IPS DF 19.7 (cell line): ENCODE results near the gene RECK.
"Not testable (repeated sequence)": the region's sequence is repeated elsewhere in the genome, so short reads cannot be mapped to it uniquely, and the experiment has no call there.

Experiments used
- DNase-seq: peaks from one replicate; pipeline ENCODE4 v3.0.0-alpha.2; 2013; ENCODE audit warnings: low read depth, low spot score

The RECK gene, protein sequence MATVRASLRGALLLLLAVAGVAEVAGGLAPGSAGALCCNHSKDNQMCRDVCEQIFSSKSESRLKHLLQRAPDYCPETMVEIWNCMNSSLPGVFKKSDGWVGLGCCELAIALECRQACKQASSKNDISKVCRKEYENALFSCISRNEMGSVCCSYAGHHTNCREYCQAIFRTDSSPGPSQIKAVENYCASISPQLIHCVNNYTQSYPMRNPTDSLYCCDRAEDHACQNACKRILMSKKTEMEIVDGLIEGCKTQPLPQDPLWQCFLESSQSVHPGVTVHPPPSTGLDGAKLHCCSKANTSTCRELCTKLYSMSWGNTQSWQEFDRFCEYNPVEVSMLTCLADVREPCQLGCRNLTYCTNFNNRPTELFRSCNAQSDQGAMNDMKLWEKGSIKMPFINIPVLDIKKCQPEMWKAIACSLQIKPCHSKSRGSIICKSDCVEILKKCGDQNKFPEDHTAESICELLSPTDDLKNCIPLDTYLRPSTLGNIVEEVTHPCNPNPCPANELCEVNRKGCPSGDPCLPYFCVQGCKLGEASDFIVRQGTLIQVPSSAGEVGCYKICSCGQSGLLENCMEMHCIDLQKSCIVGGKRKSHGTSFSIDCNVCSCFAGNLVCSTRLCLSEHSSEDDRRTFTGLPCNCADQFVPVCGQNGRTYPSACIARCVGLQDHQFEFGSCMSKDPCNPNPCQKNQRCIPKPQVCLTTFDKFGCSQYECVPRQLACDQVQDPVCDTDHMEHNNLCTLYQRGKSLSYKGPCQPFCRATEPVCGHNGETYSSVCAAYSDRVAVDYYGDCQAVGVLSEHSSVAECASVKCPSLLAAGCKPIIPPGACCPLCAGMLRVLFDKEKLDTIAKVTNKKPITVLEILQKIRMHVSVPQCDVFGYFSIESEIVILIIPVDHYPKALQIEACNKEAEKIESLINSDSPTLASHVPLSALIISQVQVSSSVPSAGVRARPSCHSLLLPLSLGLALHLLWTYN

DNA sequence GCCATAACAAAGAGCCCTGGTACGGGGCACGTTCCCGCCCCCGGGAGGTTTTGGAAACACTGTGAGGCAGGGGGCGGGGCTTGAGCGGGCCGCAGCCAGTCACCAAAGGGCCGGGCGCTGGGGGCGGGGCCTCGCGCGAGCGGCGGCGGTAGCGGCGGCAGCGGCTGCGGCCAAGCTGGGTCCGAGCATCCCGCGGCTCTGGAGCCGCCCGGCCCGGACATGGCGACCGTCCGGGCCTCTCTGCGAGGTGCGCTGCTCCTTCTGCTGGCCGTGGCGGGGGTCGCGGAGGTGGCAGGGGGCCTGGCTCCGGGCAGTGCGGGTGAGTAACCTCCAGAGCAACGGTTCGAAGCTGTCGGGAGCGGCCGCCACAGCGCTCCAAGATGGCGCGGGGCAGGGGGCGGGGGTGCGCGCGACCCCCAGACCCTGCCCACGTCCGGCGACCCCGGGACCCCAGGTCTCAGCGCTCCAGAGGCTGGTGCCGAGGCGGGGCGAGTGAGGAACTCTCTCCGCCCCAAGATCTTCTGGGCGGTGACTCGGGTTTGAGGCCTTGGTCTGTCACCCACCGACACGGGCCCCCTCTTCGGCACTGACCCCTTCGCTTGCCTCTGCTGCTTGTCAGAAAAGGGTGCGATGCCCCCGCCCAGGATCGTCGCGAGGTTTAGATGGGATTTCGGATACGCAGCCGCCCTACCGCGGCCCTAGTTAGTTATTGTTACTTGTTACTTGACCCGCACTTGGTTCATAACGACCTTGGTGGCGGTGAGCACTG, at the start of gene RECK:
Gene RECK, plus strand, starts transcription at position 134 of the 769 bp plus-strand sequence. Its CDS starts 86 bp downstream, at position 220.
- peak; percentile 40 for DNase-seq

DNA sequence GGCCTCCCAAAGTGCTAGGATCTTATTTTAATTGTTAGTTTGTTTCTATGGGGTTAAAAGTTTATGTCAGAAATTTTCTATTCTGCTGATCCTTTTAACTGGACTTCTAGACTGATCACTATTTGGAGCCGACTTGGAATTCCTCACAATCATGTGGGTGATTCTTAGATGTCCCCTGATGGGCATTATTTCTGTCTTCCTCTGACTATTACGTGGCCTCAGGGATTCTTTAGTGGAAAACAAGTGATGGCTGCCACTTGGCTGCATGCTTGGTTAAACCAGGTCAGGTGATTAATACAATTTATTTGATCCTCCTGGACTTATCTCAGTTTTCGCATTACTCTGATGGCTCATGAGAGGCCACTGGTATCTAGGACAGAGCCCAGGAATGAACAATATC, 46.6 kb upstream of the RECK start:
- DNase-seq, result no peak

DNA sequence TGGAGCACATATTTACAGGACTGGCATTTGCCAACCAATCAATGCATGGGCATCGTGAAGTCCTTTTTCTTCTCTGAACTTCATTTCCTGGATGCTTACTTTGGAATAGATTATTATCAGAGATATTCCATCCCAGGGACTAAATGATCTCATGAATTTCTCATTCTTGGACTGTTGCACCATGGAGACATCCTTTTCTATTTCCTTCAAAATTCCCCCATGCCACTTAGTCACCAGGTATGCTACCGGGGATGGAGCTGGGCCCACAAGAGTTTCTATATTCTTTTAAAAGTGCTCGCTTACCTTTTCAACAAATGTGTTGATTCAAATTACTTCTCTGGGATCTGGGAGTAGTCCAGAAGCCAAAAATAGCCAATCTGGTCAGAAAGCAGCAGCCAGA, 43.6 kb upstream of the RECK start:
- not testable (repeated sequence) for DNase-seq

DNA sequence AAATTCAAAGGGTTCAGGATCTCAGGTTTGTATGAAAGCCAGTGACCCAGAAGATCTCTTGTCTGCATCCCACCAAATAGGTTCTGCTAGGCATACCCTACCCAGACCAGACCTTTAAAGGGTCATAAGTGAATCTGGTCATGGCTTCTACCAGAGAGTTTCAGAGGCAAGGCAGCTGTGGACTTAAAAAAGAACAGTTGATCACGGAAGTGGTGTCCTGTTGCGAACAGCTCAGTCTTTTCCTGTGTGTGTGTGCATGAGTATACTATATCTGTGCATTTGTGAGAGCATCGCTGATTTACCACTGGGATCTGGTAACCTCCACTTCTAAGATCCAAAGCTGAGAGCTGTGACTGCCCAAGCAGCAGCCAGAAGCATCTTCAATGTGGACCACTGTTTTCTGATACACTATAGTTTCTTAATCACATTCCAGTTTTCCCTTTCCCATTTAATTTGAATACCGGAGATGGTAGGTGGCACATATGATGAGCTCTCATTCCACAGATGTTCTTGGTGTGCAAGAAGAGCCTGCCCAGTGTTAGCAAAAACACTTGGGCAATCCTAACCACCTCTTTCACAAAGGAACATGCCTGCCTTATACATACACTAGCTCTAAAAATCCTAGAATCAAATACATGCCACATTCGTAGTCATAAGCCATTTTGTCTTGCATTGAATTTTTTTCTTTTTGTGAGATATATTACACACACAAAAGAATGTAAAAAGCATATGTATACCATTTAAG, 42.6 kb upstream of the RECK start:
- DNase-seq, result no peak

DNA sequence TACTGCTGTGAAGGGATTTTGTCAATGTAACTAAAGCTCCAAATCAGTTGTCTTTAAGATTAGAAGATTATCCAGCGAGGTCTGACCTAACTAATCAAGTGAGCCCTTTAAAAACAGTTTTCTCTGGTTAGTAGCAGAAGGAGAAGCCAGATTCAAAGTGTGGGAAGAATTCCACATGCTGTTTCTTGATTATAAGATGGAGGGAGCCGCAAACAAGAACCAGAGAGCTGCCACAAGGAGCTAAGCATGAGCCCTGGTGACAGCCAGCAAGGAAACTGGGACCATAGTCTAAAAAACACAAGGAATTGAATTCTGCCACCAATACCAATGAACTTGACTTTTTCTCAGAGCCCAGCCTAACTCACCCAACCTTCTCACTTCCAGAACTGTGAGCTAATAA, 41.8 kb upstream of the RECK start:
- no peak for DNase-seq

DNA sequence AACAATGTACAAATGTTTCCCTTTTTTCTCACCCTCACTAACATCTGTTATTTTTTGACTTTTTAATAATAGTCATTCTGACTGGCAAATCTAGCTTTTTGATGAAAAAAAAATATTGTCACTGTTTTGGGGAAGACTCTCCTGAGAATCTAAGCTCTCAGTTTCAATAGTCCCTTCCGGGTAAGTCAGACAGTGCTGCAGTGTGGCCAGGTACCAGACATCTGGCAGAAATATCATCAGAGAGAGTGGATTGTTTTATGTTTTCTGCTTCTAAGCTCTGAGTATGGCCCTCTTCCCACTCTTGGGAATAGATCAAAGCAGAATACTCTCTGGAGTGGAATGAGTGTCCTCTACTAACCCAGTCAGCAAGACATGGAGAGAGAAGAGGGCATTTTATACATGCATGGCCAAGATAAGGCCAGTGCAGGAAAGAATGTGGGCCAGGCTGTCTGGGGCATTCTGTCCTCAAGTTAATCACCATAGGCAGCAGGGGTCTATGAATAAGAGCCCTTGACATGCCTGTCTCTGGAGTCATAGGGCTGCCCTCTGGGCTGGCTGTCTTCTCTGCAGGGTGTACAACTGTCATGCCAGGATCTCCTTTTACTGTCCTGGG, 40.2 kb upstream of the RECK start:
- DNase-seq, result no peak

DNA sequence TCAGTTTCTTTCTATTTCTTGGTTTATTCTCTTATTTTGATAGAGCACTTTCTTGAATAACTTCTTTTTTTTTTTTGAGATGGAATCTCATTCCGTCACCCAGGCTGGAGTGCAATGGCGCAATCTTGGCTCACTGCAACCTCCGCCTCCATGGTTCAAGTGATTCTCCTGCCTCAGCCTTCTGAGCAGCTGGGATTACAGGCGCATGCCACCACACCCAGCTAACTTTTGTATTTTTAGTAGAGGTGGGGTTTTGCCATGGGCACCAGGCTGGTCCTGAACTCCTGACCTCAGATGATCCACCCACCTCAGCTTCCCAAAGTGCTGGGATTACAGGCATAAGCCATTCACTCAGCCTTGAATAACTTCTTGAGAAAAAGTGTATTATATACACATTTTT, 39.7 kb upstream of the RECK start:
- not testable (repeated sequence) for DNase-seq

DNA sequence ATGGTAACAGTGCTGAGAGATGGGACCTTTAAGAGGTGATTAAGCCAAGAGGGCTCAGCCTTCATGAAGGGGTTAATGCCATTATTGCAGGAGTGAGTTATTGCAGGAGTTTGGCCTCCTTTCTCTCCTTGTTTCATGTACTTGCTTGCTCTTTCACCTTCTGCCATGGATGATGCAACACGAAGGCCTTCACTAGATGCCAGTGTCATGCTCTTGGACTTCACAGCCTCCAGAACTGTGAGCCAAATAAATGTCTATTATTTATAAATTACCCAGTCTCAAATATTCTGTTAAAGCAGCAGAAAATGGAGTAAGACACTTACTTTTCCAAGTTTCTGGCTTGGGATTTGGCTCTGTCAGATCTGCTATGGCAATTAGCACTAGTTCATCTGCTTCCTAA, 38.4 kb upstream of the RECK start:
- DNase-seq, result no peak

DNA sequence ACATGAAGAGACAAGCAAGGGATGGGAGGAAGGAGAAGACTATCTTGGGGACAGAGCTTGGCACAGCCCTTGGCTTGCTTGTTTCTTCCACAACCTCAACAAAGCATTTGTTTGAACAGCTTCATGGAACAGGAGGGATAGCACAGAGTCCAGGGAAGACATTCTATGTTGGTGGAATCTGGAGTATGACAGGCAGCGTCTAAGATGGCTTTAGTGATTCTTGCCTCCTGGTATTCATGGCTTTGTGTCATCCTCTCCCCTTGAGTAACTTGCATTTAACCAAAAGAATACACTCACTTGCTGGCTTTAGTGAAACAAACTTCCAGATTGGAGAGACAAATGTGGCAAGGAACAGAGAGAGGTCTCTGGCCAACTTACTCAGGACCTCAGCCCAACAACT, 30.8 kb upstream of the RECK start:
- DNase-seq, result no peak

DNA sequence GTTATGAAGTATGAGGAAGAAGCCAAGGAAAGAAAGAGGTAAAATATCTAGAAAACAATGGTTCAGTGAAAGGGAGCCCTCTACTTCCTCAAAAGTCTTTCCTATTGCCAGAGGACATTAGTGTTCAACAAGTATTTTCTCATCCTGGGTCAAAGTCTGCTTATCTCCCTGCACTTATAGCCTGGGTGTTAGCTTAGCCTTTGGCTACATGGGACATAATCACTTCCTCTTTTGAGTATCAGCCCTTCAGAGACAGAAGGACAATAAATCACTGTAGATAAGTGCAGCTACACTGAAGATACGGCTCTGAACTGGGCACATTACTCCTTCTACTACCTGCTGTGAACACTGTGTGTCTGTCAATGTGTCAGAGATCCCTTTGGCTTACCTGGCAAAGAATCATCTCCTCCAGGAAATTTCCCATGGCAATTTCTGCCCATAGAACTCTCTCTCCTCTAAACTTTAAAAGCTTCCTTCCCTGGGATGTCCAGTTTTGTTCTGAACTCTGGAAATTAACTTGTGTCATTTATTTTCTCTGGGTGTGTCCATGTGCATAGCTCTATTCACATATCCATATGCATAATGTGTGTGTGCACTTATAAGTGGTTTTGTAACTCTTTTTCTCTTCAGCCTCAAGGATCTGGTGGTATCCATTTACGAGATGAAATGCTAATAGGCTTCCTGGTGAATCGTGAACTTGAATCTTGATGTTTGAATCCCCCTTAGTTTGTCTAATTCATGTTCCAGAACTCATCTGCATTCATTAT, 30.0 kb upstream of the RECK start:
- DNase-seq, result no peak

DNA sequence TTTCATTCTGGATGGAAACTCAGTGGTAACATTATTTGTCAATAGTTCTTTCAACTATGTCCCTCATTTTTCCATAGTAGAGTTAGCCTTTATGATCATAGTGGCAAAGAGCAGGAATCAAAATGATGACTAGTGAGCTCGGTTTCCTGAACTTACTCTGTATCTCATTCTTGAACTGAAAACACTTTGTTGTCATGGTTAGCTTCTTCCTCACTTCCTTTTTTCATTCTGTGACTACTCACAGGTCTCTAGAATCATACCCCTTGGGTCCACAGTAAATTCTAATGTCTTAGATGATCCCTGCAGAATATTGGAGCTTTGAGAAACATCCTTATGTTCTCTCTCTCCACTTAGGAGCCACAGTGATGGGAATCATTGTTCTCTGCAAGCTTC, 29.4 kb upstream of the RECK start:
- DNase-seq, result no peak

DNA sequence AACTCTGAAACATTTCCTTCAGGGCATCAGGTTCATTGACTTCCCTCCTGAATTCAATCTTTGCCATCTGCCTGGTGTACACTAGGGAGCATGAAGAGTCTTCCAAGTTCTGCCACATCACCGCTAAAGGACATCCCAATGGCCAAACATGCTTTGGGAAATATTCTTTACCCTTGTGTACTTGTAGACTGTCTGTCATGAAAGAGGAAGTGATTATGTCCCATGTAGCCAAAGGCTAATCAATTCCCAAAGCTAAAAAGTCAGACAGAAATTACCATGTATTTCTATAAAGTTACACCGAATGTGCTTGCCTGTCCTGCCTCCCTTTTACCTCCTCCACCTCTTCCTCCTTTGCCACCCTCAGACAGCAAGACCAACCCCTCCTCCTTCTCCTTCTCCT, 28.9 kb upstream of the RECK start:
- DNase-seq, result no peak

DNA sequence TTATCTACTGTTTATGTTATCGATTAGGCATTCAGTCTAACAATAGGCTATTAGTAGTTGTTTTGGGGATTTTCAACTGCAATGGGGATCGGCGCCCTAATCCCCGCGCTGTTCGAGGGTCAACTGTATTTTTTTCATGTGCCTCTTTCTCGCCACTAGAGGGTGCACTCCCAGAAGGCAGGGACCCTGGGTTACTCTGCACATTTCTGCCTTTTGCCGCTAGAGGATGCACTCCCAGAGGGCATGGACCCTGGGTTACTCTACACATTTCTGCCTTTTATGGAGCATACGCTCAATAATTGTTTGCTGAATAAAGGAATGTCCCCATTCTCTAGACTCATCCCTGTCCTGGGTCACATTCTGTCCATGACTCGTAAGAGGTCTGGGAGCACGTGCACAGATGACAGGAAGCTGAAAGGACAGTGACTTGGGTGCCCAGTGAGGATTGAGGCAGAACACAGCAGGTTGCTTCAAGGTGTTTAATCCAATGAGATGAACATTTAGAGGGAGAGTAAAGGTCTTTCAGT, 27.9 kb upstream of the RECK start:
- DNase-seq, result no peak

DNA sequence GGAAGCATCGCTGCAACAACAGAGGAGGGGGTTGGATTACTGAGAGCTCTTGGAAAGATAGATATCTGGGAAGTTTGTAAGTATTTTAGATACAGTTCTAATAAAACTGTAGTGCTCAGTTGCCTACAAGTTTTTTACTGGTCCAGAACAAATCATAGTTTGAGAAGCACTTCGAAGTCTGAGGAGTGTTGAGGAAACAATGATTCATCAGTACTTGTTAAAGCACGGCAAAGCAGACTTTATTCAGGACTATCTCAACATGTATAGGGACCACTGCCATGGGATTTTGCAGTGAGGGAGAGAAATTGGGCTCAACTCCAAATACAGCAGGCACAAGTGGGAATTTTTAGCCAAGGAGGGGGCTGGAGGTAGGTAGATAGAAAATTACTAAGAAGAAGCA, 25.3 kb upstream of the RECK start:
- no peak for DNase-seq

DNA sequence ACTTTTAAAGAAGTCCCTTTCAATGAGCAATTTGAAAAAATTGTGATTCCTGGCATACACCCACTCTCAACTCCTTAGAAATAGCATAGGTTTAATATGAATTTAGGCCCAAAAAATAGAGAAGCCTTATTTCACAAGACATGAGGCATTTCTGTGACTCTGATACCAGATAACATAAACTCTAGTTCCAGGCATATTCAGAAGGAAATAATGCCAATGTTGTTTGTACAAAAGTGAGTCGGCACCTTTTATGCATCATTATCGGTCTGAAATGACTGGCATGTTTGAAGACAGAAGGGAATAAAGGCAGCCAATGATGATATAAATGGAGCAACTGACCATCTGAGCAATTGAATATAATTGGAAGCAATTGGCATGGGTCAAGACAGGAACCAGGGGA, 19.4 kb upstream of the RECK start:
- DNase-seq, result no peak

DNA sequence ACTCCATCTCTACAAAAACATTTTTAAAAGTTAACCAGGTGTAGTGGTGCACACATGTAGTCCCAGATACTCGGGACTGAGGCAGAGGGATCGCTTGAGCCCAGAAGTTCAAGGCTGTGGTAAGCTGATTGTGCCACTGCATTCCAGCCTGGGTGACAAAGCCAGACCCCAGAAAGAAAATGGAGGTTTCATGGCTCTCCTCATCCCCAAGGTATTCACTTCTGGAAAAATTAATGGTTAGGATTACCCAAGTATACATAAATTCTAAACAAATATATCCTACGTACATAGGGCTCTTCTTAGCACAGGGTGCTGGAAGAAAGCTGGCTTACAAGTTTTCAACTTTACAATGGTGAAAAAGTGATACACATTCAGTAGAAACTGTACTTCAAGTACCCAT, 18.6 kb upstream of the RECK start:
- no peak for DNase-seq

DNA sequence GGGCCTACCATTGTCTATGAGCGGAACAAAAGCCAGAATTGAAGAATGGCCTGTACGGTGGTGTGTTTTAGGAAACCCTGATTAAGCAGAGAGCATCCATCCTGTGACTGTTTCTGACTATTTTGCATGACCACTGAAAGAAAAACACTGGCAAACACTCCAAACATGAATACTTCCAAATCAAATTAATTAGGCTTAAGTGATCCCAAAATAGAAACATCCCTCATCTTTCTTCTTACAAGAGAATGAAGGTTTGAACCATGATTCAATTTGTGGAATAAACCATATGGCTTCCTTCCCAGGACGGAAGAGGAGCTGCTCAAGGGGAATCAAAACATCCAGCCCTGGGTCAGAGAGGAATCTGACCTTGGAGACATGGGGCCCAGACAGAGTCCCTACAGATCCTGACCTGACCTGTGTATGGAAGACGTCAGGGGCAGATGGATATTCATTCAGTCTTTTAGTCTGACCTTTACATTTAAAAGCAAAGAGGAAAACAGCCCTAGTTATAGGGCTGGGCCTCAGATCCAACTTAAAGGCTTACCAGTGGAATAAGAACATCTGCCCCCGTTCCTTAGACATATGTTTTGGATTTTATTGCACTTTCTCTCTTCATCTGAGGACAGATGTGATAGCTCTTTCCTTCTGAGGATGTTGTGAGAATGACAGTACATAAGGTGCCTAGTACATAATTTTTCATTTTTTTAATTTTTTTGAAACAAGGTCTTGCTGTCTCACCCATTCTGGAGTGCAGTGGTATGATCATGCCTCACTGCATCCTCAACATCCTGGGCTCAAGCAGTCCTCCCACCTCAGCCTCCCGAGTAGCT, 17.6 kb upstream of the RECK start:
- DNase-seq, result no peak

DNA sequence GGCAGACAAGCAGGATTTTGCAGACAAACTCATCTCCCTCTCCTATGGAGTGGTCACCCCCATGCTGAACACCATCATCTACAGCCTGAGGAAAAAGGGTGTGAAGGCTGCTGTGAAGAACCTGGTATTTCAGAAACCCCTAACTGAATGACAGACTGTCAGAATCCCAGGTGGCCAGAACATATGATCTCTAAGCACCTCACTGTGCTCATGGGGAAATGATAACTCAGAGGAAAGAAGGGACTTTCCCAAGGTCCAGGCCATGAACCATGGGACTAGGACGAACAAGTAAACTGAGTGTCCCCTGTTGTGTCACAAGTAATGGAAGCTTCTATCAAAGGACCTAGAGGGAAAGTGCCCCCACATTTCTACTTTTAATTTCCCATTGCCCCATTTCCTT, 14.7 kb upstream of the RECK start:
- no peak for DNase-seq
